HG02840 (cell line): Measurements from ENCODE around the gene VPS54.
"Not testable (repeated sequence)": the region's sequence is repeated elsewhere in the genome, so short reads cannot be mapped to it uniquely, and the experiment has no call there.

Experiments
- ATAC-seq: cut with Tn5 transposase; IDR thresholded peaks from one replicate; pipeline ENCODE4 v1.9.1; 2021; ENCODE audit warnings: mild to moderate bottlenecking, moderate library complexity, moderate number of reproducible peaks; ENCODE audit not compliant: unreplicated experiment, low FRiP score

VPS54 gene

GRCh38 chr2:63932104-63932503, 87.1 kb downstream of the VPS54 start:
- not testable (repeated sequence) for ATAC-seq

GRCh38 chr2:63926815-63927214, 92.4 kb downstream of the VPS54 start:
- no peak for ATAC-seq

GRCh38 chr2:63914311-63914710, 104.9 kb downstream of the VPS54 start:
- no peak for ATAC-seq

GRCh38 chr2:63903003-63903402, 116.2 kb downstream of the VPS54 start:
- no peak for ATAC-seq

- ATAC-seq, result no peak
Observed at GRCh38 chr2:63902149-63902548, 117.1 kb downstream of the VPS54 start.

- no peak for ATAC-seq
Observed at GRCh38 chr2:63899639-63900038, 119.6 kb downstream of the VPS54 start.

GRCh38 chr2:63898839-63899238, 120.4 kb downstream of the VPS54 start:
- no peak for ATAC-seq

GRCh38 chr2:63894167-63894566, 125.1 kb downstream of the VPS54 start:
- no peak for ATAC-seq

GRCh38 chr2:63893163-63893562, 126.1 kb downstream of the VPS54 start:
- ATAC-seq, result no peak

- ATAC-seq, result no peak
Observed at GRCh38 chr2:63891488-63892030, 127.7 kb downstream of the VPS54 start.

- ATAC-seq, result no peak
Observed at GRCh38 chr2:63890678-63891077, 128.6 kb downstream of the VPS54 start.

GRCh38 chr2:63888490-63889402, 130.5 kb downstream of the VPS54 start:
- ATAC-seq, result no peak

- ATAC-seq, result no peak
Observed at GRCh38 chr2:63888053-63888452, 131.2 kb downstream of the VPS54 start.

- ATAC-seq, result no peak
Observed at GRCh38 chr2:63886445-63886844, 132.8 kb downstream of the VPS54 start.

GRCh38 chr2:63882395-63883105, 136.7 kb downstream of the VPS54 start:
- no peak for ATAC-seq

- ATAC-seq, result no peak
Observed at GRCh38 chr2:63881205-63881604, 138.0 kb downstream of the VPS54 start.

GRCh38 chr2:63880625-63881024, 138.6 kb downstream of the VPS54 start:
- ATAC-seq, result no peak

- ATAC-seq, result no peak
Observed at GRCh38 chr2:63879876-63880433, 139.3 kb downstream of the VPS54 start.

GRCh38 chr2:63878486-63878885, 140.7 kb downstream of the VPS54 start:
- ATAC-seq, result no peak

GRCh38 chr2:63876311-63876710, 142.9 kb downstream of the VPS54 start:
- no peak for ATAC-seq
